Loucy (cell line): ENCODE results near the gene SMIM14.
"Not testable (repeated sequence)": the region's sequence is repeated elsewhere in the genome, so short reads cannot be mapped to it uniquely, and the experiment has no call there.

Experiments
- H2AFZ ChIP-seq: fragments of 200-600 bp; sonication (generic); 2 replicates; pipeline ENCODE4 v1.6.0; 2016; ENCODE audit warnings: antibody characterized with exemption, mild to moderate bottlenecking, low read length, moderate library complexity
- H3F3A ChIP-seq: fragments of 200-600 bp; 2 replicates; pipeline ENCODE4 v1.6.0; 2016; ENCODE audit warnings: antibody characterized with exemption, low read depth, mild to moderate bottlenecking
- H3K27me3 ChIP-seq: fragments of 200-600 bp; sonication (generic); 2 replicates; pipeline ENCODE4 v1.6.1; 2014; ENCODE audit warnings: low read length, mild to moderate bottlenecking; ENCODE audit not compliant: insufficient read depth, poor library complexity, severe bottlenecking
- H3K36me3 ChIP-seq: fragments of 200-600 bp; sonication (generic); 2 replicates; pipeline ENCODE4 v1.6.1; 2016; ENCODE audit warnings: low read length; ENCODE audit not compliant: insufficient read depth
- H3K4me1 ChIP-seq: fragments of 200-600 bp; sonication (generic); 2 replicates; pipeline ENCODE4 v1.5.1; 2014; ENCODE audit warnings: low read length, mild to moderate bottlenecking; ENCODE audit not compliant: insufficient read depth, poor library complexity, severe bottlenecking
- H3K4me2 ChIP-seq: fragments of 200-600 bp; sonication (generic); 2 replicates; pipeline ENCODE4 v1.6.0; 2014; ENCODE audit warnings: antibody characterized with exemption, low read length, low read depth, mild to moderate bottlenecking; ENCODE audit not compliant: poor library complexity, severe bottlenecking
- H3K4me3 ChIP-seq: fragments of 200-600 bp; sonication (generic); 2 replicates; pipeline ENCODE4 v1.5.1; 2014; ENCODE audit warnings: low read length, mild to moderate bottlenecking, mixed read lengths; ENCODE audit not compliant: poor library complexity, severe bottlenecking
- H3K79me2 ChIP-seq: fragments of 200-600 bp; sonication (generic); 2 replicates; pipeline ENCODE4 v1.6.1; 2014; ENCODE audit warnings: low read length; ENCODE audit not compliant: insufficient read depth
- H3K9ac ChIP-seq: fragments of 200-600 bp; sonication (generic); 2 replicates; pipeline ENCODE4 v1.6.0; 2014; ENCODE audit warnings: mild to moderate bottlenecking, low read depth, low read length, moderate library complexity; ENCODE audit not compliant: poor library complexity, severe bottlenecking
- H3K9me2 ChIP-seq: fragments of 200-600 bp; sonication (generic); replicated peaks from 2 replicates; pipeline ENCODE4 v1.6.1; 2016; ENCODE audit warnings: low read depth, low read length, mixed read lengths
- H3K9me3 ChIP-seq: fragments of 200-600 bp; sonication (generic); 2 replicates; pipeline ENCODE4 v1.6.1; 2014; ENCODE audit warnings: mild to moderate bottlenecking, antibody characterized with exemption, low read length, low read depth; ENCODE audit not compliant: insufficient read depth
- H4K20me1 ChIP-seq: fragments of 200-600 bp; sonication (generic); 2 replicates; pipeline ENCODE4 v1.6.0; 2014; ENCODE audit warnings: antibody characterized with exemption, low read length, mild to moderate bottlenecking; ENCODE audit not compliant: insufficient read depth, poor library complexity, severe bottlenecking
- EZH2phosphoT487 ChIP-seq: fragments of 200-600 bp; IDR thresholded peaks from 2 replicates; pipeline ENCODE4 v1.6.1; 2018; ENCODE audit warnings: antibody characterized with exemption, mild to moderate bottlenecking, moderate library complexity, borderline replicate concordance
- TF ChIP-seq, protein P1 (sequence below): fragments of 200-600 bp; sonication (generic); conservative IDR thresholded peaks from 2 replicates; pipeline ENCODE4 v1.5.1; 2014; ENCODE audit warnings: mild to moderate bottlenecking, antibody characterized with exemption, low read length

SMIM14 gene

DNA sequence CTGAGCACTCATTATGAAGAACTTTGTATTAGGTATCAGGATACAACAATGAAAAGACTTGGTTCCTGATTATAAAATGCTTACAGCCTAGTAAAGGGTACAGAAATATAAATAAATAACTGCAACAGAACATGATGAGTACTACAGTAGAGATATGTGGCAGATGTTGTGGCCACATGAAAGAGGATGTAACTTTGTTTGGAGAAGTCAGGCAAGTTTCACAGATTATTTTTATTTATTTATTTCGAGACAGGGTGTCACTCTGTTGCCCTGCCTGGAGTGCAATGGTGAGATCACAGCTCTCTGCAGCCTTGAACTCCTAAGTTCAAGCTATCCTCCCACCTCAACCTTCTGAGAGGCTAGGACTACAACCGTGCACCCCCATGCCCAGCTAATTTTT lies 43.5 kb upstream of the SMIM14 start:
- H3K4me1 ChIP-seq = no peaks in the 10 kb centered on the region
- H3K4me2 ChIP-seq = no peak overlapping the region
- no peak overlapping the region for H3K9ac ChIP-seq
- no peaks in the 10 kb centered on the region for H3K79me2 ChIP-seq
- H3F3A ChIP-seq = no peaks in the 10 kb centered on the region
- no peaks in the 10 kb centered on the region for H3K9me3 ChIP-seq
- no peaks in the 10 kb centered on the region for H3K27me3 ChIP-seq
- no peaks in the 10 kb centered on the region for H3K36me3 ChIP-seq
- no peak for TF ChIP-seq EZH2phosphoT487
- TF ChIP-seq, protein P1, sequence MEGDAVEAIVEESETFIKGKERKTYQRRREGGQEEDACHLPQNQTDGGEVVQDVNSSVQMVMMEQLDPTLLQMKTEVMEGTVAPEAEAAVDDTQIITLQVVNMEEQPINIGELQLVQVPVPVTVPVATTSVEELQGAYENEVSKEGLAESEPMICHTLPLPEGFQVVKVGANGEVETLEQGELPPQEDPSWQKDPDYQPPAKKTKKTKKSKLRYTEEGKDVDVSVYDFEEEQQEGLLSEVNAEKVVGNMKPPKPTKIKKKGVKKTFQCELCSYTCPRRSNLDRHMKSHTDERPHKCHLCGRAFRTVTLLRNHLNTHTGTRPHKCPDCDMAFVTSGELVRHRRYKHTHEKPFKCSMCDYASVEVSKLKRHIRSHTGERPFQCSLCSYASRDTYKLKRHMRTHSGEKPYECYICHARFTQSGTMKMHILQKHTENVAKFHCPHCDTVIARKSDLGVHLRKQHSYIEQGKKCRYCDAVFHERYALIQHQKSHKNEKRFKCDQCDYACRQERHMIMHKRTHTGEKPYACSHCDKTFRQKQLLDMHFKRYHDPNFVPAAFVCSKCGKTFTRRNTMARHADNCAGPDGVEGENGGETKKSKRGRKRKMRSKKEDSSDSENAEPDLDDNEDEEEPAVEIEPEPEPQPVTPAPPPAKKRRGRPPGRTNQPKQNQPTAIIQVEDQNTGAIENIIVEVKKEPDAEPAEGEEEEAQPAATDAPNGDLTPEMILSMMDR = no peak
- H2AFZ ChIP-seq = no peak overlapping the region
- no peaks in the 10 kb centered on the region for H4K20me1 ChIP-seq
- no peak overlapping the region for H3K4me3 ChIP-seq
- no peaks in the 10 kb centered on the region for H3K9me2 ChIP-seq

DNA sequence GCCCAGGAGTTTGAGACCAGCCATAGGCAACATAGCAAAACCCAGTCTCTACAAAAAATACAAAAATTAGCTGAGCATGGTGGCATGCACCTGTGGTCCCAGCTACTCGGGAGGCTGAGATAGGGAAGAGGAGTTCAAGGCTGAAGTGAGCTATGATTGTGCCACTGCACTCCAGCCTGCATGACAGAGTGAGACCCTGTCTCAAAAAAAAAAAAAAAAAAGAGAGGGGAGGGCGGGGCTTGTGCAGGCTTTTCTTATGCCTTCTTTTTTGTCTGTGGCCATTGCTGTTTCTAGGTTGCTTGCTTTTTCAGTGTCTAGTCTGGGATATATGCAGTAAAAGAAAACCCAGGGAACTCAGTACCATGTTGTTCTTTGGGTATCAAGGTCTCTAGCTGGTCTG lies 42.3 kb upstream of the SMIM14 start:
- H3K4me1 ChIP-seq, H2AFZ ChIP-seq, H3K36me3 ChIP-seq, H3K9ac ChIP-seq, H3K27me3 ChIP-seq, H4K20me1 ChIP-seq, H3F3A ChIP-seq, H3K79me2 ChIP-seq, H3K4me2 ChIP-seq, H3K4me3 ChIP-seq, H3K9me3 ChIP-seq, H3K9me2 ChIP-seq: not testable (repeated sequence)

DNA sequence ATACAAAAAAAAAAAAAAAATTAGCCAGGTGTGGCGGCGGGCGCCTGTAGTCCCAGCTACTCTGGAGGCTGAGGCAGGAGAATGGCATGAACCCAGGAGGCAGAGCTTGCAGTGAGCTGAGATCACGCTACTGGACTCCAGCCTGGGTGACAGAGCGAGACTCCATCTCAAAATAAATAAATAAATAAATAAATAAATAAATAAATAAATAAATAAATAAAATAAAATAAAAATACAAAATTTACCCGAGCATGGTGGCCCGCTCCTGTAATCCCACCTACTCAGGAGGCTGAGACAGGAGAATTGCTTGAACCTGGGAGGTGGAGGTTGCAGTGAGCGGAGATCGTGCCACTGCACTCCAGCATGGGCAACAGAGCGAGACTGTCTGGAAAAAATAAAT lies 37.0 kb upstream of the SMIM14 start:
- not testable (repeated sequence) for H3K4me2 ChIP-seq, H3K9me2 ChIP-seq, H4K20me1 ChIP-seq, H3K9ac ChIP-seq, H3K36me3 ChIP-seq, H3K4me3 ChIP-seq, H3K9me3 ChIP-seq, H3F3A ChIP-seq, H3K4me1 ChIP-seq, H3K79me2 ChIP-seq, H3K27me3 ChIP-seq, H2AFZ ChIP-seq

GRCh38 chr4:39670296-39670695 lies 31.6 kb upstream of the SMIM14 start:
- H2AFZ ChIP-seq, H3K4me1 ChIP-seq, H3K27me3 ChIP-seq, H3K4me2 ChIP-seq, H3F3A ChIP-seq, H3K9me3 ChIP-seq, H3K79me2 ChIP-seq, H4K20me1 ChIP-seq, H3K36me3 ChIP-seq, H3K4me3 ChIP-seq, H3K9me2 ChIP-seq, H3K9ac ChIP-seq: not testable (repeated sequence)

- TF ChIP-seq EZH2phosphoT487 = no peak
- TF ChIP-seq, protein P1 = no peak
Measured at GRCh38 chr4:39668887-39669286, 30.2 kb upstream of the SMIM14 start.

More at GRCh38 chr4:39668887-39669286, 30.2 kb upstream of the SMIM14 start:
- Histone ChIP-seq H3K4me1 (no peaks in the 10 kb centered on the region), H3K79me2 (no peaks in the 10 kb centered on the region), H3K9me2 (no peaks in the 10 kb centered on the region), H3F3A (no peaks in the 10 kb centered on the region), H3K36me3 (no peaks in the 10 kb centered on the region), H3K4me3 (no peak overlapping the region), H3K9ac (no peak overlapping the region), H4K20me1 (no peaks in the 10 kb centered on the region), H3K27me3 (no peaks in the 10 kb centered on the region), H3K9me3 (no peaks in the 10 kb centered on the region), H3K4me2 (no peak overlapping the region), H2AFZ (no peak overlapping the region)
